H4 (cell line): ENCODE data around the gene SLC2A4. TPM values are rescaled to one million over a fixed set of nuclear protein-coding genes. Genes with fewer than 3 reads are reported as not detected.
A peak's percentile ranks its signal among the peaks of the same experiment; 100 is the strongest.
"Not testable (repeated sequence)": the region's sequence is repeated elsewhere in the genome, so short reads cannot be mapped to it uniquely, and the experiment has no call there.

ENCODE experiments used
- DNase-seq: peaks from one replicate; pipeline ENCODE4 v3.0.0-alpha.2; 2015; ENCODE audit warnings: low spot score
- total RNA-seq: library from RNA; depleted of rRNA; stranded (reverse); fragments of >200 nt; shearing (Covaris generic); gene quantifications from 2 replicates; pipeline ENCODE4 v1.2.3, GENCODE V29; 2014; rRNA removed

SLC2A4 gene
- total RNA-seq, 1 experiment from 2014 or later: 0.17 TPM

GRCh38 chr17:7324438-7324779 is 42.9 kb downstream of the SLC2A4 start:
- DNase-seq: no peak

GRCh38 chr17:7325031-7325528 is 43.6 kb downstream of the SLC2A4 start:
- DNase-seq: no peak

GRCh38 chr17:7326186-7326585 is 44.7 kb downstream of the SLC2A4 start:
- no peak for DNase-seq

DNA sequence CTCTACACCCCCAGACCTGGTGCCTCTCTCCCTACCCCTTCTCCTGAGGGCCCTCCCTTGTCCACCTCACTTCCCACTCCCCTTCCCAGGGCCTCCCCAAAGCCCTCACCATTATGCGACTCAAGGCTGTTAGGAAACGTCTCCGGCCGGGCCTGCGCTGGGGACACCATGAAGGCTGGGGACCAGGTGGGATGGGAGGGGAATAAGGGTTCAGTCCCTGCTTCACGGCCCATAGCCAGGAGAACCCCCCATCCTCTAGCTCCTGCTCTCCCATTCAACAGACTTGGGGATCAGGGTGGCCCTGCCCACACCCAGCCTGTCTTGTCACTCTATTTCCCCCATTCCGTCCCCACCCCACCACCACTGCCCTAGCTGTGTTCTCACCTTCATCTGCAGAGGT is 45.5 kb downstream of the SLC2A4 start:
- DNase-seq: no peak

GRCh38 chr17:7327501-7327900 is 46.0 kb downstream of the SLC2A4 start:
- no peak for DNase-seq

DNA sequence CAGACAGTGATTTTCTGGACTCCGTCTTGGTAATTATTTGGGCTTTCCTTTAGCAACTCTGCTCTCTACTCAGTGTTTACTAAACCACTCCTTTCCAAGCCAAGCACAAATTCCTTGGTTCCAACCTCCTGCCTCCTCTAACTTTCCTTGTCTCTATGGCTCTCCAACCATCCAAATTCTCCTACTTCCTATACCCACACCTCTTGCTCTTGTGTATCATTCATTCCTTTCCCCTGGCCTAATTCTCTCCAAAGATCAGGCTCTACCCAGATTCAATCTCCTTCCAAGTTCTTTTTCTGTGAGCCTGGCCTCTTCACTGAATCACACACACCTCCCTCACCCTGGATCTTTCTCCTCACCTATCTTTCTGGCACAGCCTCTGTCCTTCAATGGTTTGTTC is 46.5 kb downstream of the SLC2A4 start:
- DNase-seq: no peak

GRCh38 chr17:7328840-7329373 is 47.4 kb downstream of the SLC2A4 start, which contains the start of gene NEURL4:
NEURL4 (minus strand) TSS chr17:7329335; CDS start chr17:7329312, 23 bp downstream.
- DNase-seq: no peak

DNA sequence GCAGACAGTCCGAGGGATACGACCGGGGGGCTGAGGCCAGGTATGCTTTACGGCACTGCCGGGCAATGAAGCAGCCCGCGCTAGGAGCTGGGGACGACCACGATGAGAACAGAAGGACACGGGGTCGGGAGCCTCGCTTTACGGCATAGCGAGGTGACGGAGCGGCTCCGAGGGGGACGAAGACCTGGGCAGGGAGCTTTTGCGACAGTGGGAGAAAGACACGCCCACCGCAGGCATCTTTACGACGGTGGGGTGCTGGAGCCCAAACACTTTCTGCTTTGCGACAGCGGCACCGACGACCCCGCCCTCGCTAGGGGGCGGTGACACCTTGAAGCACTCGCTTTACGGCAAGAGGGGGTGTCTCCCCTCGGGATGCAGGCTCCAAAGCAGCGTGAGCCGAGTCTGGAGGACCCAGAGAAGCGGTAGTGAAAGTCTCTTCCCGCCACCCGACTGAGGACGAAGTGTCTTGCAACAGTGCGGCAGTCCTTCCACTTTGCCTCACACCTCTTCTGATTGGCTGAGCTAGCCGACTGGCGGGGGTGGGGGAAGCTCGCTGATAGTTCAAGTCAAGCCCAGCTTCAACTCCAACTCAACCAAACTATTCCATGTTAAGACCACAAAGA is 48.0 kb downstream of the SLC2A4 start:
- peak; percentile 95 for DNase-seq

- peak; percentile 64 for DNase-seq
Observed at GRCh38 chr17:7329997-7330637, 48.6 kb downstream of the SLC2A4 start.

DNA sequence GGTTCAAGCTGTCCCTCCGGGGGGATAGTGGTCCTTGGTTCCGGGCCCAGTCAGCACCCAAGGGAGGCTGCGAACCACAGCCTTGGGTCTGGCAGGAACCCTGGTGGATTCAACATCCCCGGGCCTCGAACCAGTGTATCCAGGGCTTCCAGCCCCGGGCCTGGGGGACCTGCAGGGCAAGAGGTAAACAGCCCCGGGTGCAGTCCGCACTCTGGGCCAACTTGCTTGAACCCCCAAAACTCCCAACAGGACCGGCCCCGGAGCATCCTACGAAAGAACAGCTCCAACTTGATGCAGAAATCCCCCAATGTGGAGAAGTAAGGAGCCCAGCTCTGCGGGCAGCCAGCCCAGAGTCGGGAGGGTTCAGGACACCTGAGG is 49.1 kb downstream of the SLC2A4 start:
- no peak for DNase-seq

DNA sequence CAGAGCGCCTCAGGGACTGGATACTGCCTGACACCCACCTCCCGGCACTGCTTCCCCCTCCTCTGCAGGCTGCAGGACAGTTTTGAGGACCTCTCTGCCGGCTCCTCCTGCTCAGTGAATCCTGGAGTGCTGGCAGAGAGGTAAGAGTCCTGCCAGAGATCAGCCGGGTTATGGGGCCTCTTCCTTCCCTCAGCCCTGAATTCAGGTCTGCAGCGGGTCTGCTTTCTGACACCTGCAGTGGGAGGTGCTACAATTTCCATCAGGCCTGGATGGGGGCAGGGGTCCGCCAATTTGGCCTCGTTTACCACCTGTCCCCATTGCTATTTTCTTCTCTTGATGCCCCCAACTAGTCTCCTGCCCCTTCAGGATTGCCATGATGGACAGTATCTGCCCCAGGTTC is 50.6 kb downstream of the SLC2A4 start:
- DNase-seq: no peak

DNA sequence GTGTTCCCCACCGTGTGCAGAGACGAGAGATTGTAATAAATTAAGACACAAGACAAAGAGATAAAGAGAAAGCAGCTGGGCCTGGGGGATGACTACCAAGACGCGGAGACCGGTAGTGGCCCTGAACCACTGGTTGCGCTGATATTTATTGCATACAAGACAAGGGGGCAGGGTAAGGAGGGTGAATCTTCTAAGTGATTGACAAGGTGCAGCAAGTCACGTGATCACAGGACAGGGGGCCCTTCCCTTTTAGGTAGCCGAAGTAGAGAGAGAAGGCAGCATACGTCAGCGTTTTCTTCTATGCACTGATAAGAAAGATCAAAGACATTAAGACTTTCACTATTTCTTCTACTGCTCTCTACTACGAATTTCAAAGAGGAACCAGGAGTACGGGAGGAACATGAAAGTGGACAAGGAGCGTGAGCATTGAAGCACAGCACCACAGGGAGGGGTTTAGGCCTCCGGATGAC is 51.1 kb downstream of the SLC2A4 start:
- DNase-seq: not testable (repeated sequence)

- DNase-seq: no peak
Observed at GRCh38 chr17:7334938-7335538, 53.5 kb downstream of the SLC2A4 start.

DNA sequence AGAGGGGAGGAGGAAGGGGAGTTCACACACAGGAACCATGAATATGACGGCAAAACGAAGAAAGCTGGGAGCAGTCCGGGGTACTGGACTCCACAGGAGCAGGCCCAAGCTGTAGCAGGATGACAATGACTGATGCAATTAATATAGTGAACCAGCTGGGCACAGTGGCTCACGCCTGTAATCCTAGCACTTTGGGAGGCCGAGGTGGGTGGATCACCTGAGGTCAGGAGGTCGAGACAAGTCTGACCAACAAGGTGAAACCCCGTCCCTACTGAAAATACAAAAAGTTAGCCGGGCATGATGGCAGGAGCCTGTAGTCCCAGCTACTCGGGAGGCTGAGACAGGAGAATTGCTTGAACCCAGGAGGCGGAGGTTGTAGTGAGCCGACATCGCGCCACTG is 54.2 kb downstream of the SLC2A4 start:
- DNase-seq: not testable (repeated sequence)

- no peak for DNase-seq
Observed at GRCh38 chr17:7336240-7337175, 55.0 kb downstream of the SLC2A4 start, which contains the start of gene ACAP1. ACAP1 (plus strand) TSS chr17:7336529; CDS start chr17:7336735, 206 bp downstream.

DNA sequence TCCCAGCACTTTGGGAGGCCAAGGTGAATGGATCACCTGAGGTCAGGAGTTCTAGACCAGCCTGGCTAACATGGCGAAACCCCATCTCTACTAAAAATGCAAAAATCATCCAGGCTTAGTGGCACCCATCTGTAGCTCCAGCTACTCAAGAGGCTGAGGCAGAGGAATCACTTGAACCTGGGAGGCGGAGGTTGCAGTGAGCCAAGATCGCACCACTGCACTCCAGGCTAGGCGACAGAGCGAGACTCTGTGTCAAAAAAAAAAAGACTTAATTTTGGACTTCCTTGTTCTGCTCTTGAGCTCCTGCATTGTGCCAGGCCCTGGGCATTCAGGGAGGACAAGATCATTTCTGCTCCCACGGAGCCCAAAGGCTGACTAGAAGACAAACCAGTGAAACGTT is 56.1 kb downstream of the SLC2A4 start:
- not testable (repeated sequence) for DNase-seq

Other genes starting within 250 kb of the SLC2A4 start
- gene SLC16A13, start 245.7 kb upstream of the SLC2A4 start, total RNA-seq: 0.77 TPM in 1 of 2 replicates, not detected in the other
- not detected in 2 replicates for gene SLC16A11, start 237.6 kb upstream of the SLC2A4 start, total RNA-seq
- not detected in 2 replicates for gene CLEC10A, start 201.5 kb upstream of the SLC2A4 start, total RNA-seq
- gene ASGR2, start 166.9 kb upstream of the SLC2A4 start, total RNA-seq: 0.10 TPM in 1 of 2 replicates, not detected in the other
- gene ASGR1, start 102.3 kb upstream of the SLC2A4 start, total RNA-seq: 1.4 TPM in 1 of 2 replicates, not detected in the other
- 2.3 and 3.9 TPM in 2 replicates for gene DLG4, start 61.9 kb upstream of the SLC2A4 start, total RNA-seq
- gene ACADVL, start 61.8 kb upstream of the SLC2A4 start, total RNA-seq: 118 and 161 TPM in 2 replicates
- gene DVL2, start 47.2 kb upstream of the SLC2A4 start, total RNA-seq: 24.8 and 36.1 TPM in 2 replicates
- 37.5 and 45.3 TPM in 2 replicates for gene PHF23, start 42.3 kb upstream of the SLC2A4 start, total RNA-seq
- gene GABARAP, start 39.3 kb upstream of the SLC2A4 start, total RNA-seq: 396 and 471 TPM in 2 replicates
- 18.2 and 19.8 TPM in 2 replicates for gene CTDNEP1, start 30.0 kb upstream of the SLC2A4 start, total RNA-seq
- gene ELP5, start 29.5 kb upstream of the SLC2A4 start, total RNA-seq: 25.1 and 30.0 TPM in 2 replicates
- not detected in 2 replicates for gene CLDN7, start 19.2 kb upstream of the SLC2A4 start, total RNA-seq
- not detected in 2 replicates for gene YBX2, start 12.9 kb downstream of the SLC2A4 start, total RNA-seq
- gene EIF5A, start 25.9 kb downstream of the SLC2A4 start, total RNA-seq: 460 and 526 TPM in 2 replicates
- gene GPS2, start 33.6 kb downstream of the SLC2A4 start, total RNA-seq: 55.9 and 65.1 TPM in 2 replicates
- 3.4 and 3.5 TPM in 2 replicates for gene NEURL4, start 47.6 kb downstream of the SLC2A4 start, total RNA-seq
- gene ACAP1, start 54.8 kb downstream of the SLC2A4 start, total RNA-seq: 0.19 TPM in 1 of 2 replicates, not detected in the other
- 0.78 and 2.4 TPM in 2 replicates for gene KCTD11, start 70.4 kb downstream of the SLC2A4 start, total RNA-seq
- not detected in 2 replicates for gene TMEM95, start 73.4 kb downstream of the SLC2A4 start, total RNA-seq
- gene TNK1, start 99.4 kb downstream of the SLC2A4 start, total RNA-seq: not detected in 2 replicates
- 20.0 and 22.7 TPM in 2 replicates for gene PLSCR3, start 112.8 kb downstream of the SLC2A4 start, total RNA-seq
- 76.1 and 108 TPM in 2 replicates for gene TMEM256, start 122.4 kb downstream of the SLC2A4 start, total RNA-seq
- 3.1 and 3.5 TPM in 2 replicates for gene NLGN2, start 126.1 kb downstream of the SLC2A4 start, total RNA-seq
- gene SPEM1, start 138.6 kb downstream of the SLC2A4 start, total RNA-seq: not detected in 2 replicates
- not detected in 2 replicates for gene SPEM2, start 143.9 kb downstream of the SLC2A4 start, total RNA-seq
- gene SPEM3, start 147.1 kb downstream of the SLC2A4 start, total RNA-seq: not detected in 2 replicates
- 0.81 and 2.0 TPM in 2 replicates for gene TMEM102, start 153.7 kb downstream of the SLC2A4 start, total RNA-seq
- gene FGF11, start 157.8 kb downstream of the SLC2A4 start, total RNA-seq: not detected in 2 replicates
- 4.4 and 6.3 TPM in 2 replicates for gene CHRNB1, start 163.3 kb downstream of the SLC2A4 start, total RNA-seq
- gene ZBTB4, start 197.9 kb downstream of the SLC2A4 start, total RNA-seq: 4.5 and 7.5 TPM in 2 replicates
- gene SLC35G6, start 199.7 kb downstream of the SLC2A4 start, total RNA-seq: not detected in 2 replicates
- gene POLR2A, start 202.6 kb downstream of the SLC2A4 start, total RNA-seq: 9.9 and 11.3 TPM in 2 replicates